PC-9 (cell line): ENCODE measurements around the gene CELF4.

Source experiments
- CTCF ChIP-seq: fragments of 200-600 bp; sonication (generic); conservative IDR thresholded peaks from 2 replicates; pipeline ENCODE4 v1.6.1; 2017; ENCODE audit warnings: mixed run types, antibody characterized with exemption, mild to moderate bottlenecking, moderate library complexity
- EZH2 ChIP-seq: fragments of 200-600 bp; sonication (generic); IDR thresholded peaks from 2 replicates; pipeline ENCODE4 v1.8.0; 2017; ENCODE audit warnings: antibody characterized with exemption, low read depth

GRCh38 chr18:37538526-37539205, 26.9 kb downstream of the CELF4 start:
- TF ChIP-seq CTCF (no peak), EZH2 (no peak)
